K562 (cell line): Measurements from ENCODE around the gene USHBP1. TPM values are rescaled to one million over a fixed set of nuclear protein-coding genes. Genes with fewer than 3 reads are reported as not detected.
A peak's percentile ranks its signal among the peaks of the same experiment; 100 is the strongest.

Experiments
- ARID1B ChIP-seq: fragments of 450-650 bp; IDR thresholded peaks from 2 replicates; pipeline ENCODE4 v1.6.1; 2016; ENCODE audit warnings: antibody characterized with exemption, mild to moderate bottlenecking, inconsistent platforms
- ATF1 ChIP-seq, 2 experiments: fragments of 450-650 bp in 1 of 2; IDR thresholded peaks; 2 replicates each; pipeline ENCODE4 v1.6.1; 2016; ENCODE audit warnings: missing compliant biosample characterization in 1 of 2, missing genetic modification characterization in 1 of 2
- BRD9 ChIP-seq: fragments of 450-650 bp; IDR thresholded peaks from 2 replicates; pipeline ENCODE4 v1.6.1; 2018; ENCODE audit warnings: low read depth; ENCODE audit not compliant: partially characterized antibody
- CCNT2 ChIP-seq: IDR thresholded peaks from 2 replicates; pipeline ENCODE4 v1.6.1; 2011; ENCODE audit warnings: borderline replicate concordance, low read depth, mild to moderate bottlenecking, moderate library complexity, mixed read lengths, low read length; ENCODE audit not compliant: insufficient read length; ENCODE audit errors: extremely low read depth
- CREBBP ChIP-seq: IDR thresholded peaks from one replicate; pipeline ENCODE4 v1.6.1; 2012; ENCODE audit warnings: low read depth, mild to moderate bottlenecking, control low read depth, inconsistent platforms, low read length
- HDAC3 ChIP-seq: fragments of 450-650 bp; IDR thresholded peaks from 2 replicates; pipeline ENCODE4 v1.6.1; 2018; ENCODE audit warnings: borderline replicate concordance, mild to moderate bottlenecking, moderate library complexity; ENCODE audit not compliant: partially characterized antibody
- PCBP1 ChIP-seq: fragments of 200-400 bp; formaldehyde crosslinking; IDR thresholded peaks from 2 replicates; pipeline ENCODE4 v1.6.1; 2018; ENCODE audit warnings: mild to moderate bottlenecking, low read depth, low read length; ENCODE audit not compliant: poor library complexity, severe bottlenecking
- PHTF2 ChIP-seq: fragments of 250-450 bp; sonication (Bioruptor Pico); IDR thresholded peaks from 2 replicates; pipeline ENCODE4 v1.5.0; 2021; ENCODE audit warnings: mild to moderate bottlenecking
- SIN3A ChIP-seq, 2 experiments: fragments of 150-350 bp in 1 of 2; IDR thresholded peaks; 2 replicates each; pipeline ENCODE4 v1.6.1; 2011 to 2016; ENCODE audit warnings: borderline replicate concordance in 2 of 2, low read depth in 2 of 2, low read length in 2 of 2, mild to moderate bottlenecking in 2 of 2, moderate library complexity in 2 of 2; ENCODE audit not compliant: control insufficient read depth in 1 of 2
- SNRNP70 ChIP-seq: fragments of 200-400 bp; formaldehyde crosslinking; optimal IDR thresholded peaks from 2 replicates; pipeline ENCODE3; 2017; ENCODE audit warnings: low read depth, low read length
- ZBED1 ChIP-seq: IDR thresholded peaks from 2 replicates; pipeline ENCODE4 v1.6.1; 2014
- ZC3H11A ChIP-seq: IDR thresholded peaks from 2 replicates; pipeline ENCODE4 v1.6.1; 2012; ENCODE audit warnings: low read depth, low read length, improper control_type of control experiment
- ZNF12 ChIP-seq: sonication (generic); formaldehyde crosslinking; IDR thresholded peaks from 2 replicates; pipeline ENCODE4 v1.4.0; 2020; ENCODE audit warnings: mild to moderate bottlenecking, missing genetic modification reagents
- ZNF197 ChIP-seq: fragments of 200-800 bp; sonication (Bioruptor generic); IDR thresholded peaks from 2 replicates; pipeline ENCODE4 v1.6.1; 2016; ENCODE audit warnings: low read depth, missing genetic modification characterization, missing compliant biosample characterization
- ZNF41 ChIP-seq: fragments of 250-450 bp; sonication (Bioruptor Pico); conservative IDR thresholded peaks from 2 replicates; pipeline ENCODE4 v1.4.0; 2020; ENCODE audit warnings: mild to moderate bottlenecking
- polyA plus RNA-seq, 8 experiments: library from polyadenylated mRNA; depleted of rRNA in 4 of 8; stranded (reverse) in 5 of 8; unstranded in 3 of 8; fragments of >200 nt; fragmentation: Nextera tagmentation in 2 of 8; fragmentation: Illumina TruSeq in 1 of 8; extraction: Ambion mirVana in 2 of 8; extraction: Trizol in 1 of 8; gene quantifications; 2 replicates each; pipeline versions ENCODE4 v1.2.1 to v1.2.3, GENCODE V29; 2011 to 2014; ENCODE audit warnings: inconsistent platforms in 1 of 8, missing spikeins in 1 of 8
- total RNA-seq, 7 experiments: library from RNA; depleted of rRNA in 6 of 7; stranded (reverse); fragments of >200 nt in 6 of 7; fragmentation: Illumina TruSeq in 2 of 7; extraction: Trizol in 2 of 7; gene quantifications; 2 replicates each; pipeline versions ENCODE4 v1.2.1 to v1.2.3, GENCODE V29; 2011 to 2021; ENCODE audit warnings: low replicate concordance in 1 of 7
- TF ChIP-seq, protein P1 (sequence below): sonication (generic); formaldehyde crosslinking; IDR thresholded peaks from 2 replicates; pipeline ENCODE4 v1.8.0; 2023; ENCODE audit warnings: missing genetic modification reagents, mild to moderate bottlenecking, borderline replicate concordance
- TF ChIP-seq, protein P2 (sequence below), 2 experiments: fragments of 150-350 bp in 1 of 2; IDR thresholded peaks; 2 replicates each; pipeline ENCODE4 v1.6.1; 2012 to 2016; ENCODE audit warnings: low read depth in 2 of 2, low read length in 2 of 2, mild to moderate bottlenecking in 1 of 2, moderate library complexity in 1 of 2

USHBP1 gene
- total and polyA plus RNA-seq, 9 of the 15 experiments (the other 6 are each of a cell fraction or from before 2014, with no cell fraction given), result 0.03 to 0.10 (median 0.05) TPM; not detected in 5

DNA sequence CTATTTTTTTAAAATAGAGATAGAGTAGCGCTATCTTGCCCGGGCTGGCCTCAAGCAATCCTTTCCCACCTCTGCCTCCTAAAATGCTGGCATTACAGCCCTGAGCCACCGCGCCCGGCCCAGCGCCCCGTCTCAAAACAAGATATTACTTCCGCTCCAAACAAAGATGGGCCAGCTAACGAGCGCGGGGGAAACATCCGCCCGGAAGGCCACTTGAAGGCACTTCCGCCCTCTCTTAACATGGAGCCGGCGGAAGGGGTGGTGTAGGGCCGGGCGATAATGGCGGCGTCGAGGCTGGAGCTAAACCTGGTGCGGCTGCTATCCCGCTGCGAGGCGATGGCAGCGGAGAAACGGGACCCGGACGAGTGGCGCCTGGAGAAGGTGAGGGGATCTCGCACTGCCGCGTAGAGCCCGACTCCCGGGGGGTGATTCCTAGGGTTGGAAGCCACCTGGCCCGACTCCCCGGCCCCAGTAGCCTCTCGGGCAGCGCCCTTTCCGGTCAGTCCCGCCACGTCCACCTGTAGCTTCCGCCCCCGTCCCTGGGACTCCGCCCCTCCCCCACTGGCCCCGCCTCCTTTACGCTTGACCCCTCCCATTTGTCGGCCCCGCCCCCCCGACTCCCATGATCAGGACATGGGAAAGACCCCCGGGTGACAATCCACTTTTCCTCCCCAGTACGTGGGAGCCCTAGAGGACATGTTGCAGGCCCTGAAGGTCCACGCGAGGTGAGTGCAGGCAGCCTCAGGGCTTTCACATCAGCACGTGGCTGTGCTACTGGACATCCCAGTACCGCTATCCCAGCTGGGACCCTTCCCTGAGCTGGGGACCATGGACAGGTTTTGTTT lies 49.2 kb downstream of the USHBP1 start, which contains the start of gene USE1 (continued):
- TF ChIP-seq, protein P1, sequence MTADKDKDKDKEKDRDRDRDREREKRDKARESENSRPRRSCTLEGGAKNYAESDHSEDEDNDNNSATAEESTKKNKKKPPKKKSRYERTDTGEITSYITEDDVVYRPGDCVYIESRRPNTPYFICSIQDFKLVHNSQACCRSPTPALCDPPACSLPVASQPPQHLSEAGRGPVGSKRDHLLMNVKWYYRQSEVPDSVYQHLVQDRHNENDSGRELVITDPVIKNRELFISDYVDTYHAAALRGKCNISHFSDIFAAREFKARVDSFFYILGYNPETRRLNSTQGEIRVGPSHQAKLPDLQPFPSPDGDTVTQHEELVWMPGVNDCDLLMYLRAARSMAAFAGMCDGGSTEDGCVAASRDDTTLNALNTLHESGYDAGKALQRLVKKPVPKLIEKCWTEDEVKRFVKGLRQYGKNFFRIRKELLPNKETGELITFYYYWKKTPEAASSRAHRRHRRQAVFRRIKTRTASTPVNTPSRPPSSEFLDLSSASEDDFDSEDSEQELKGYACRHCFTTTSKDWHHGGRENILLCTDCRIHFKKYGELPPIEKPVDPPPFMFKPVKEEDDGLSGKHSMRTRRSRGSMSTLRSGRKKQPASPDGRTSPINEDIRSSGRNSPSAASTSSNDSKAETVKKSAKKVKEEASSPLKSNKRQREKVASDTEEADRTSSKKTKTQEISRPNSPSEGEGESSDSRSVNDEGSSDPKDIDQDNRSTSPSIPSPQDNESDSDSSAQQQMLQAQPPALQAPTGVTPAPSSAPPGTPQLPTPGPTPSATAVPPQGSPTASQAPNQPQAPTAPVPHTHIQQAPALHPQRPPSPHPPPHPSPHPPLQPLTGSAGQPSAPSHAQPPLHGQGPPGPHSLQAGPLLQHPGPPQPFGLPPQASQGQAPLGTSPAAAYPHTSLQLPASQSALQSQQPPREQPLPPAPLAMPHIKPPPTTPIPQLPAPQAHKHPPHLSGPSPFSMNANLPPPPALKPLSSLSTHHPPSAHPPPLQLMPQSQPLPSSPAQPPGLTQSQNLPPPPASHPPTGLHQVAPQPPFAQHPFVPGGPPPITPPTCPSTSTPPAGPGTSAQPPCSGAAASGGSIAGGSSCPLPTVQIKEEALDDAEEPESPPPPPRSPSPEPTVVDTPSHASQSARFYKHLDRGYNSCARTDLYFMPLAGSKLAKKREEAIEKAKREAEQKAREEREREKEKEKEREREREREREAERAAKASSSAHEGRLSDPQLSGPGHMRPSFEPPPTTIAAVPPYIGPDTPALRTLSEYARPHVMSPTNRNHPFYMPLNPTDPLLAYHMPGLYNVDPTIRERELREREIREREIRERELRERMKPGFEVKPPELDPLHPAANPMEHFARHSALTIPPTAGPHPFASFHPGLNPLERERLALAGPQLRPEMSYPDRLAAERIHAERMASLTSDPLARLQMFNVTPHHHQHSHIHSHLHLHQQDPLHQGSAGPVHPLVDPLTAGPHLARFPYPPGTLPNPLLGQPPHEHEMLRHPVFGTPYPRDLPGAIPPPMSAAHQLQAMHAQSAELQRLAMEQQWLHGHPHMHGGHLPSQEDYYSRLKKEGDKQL (CRISPR knock-in tag), result no peak
- TF ChIP-seq ZNF12 (CRISPR knock-in tag) (0 out of 2 replicates have a peak, but pooled peaks have one; percentile 28), PCBP1 (peak; percentile 78), CREBBP (no peak), HDAC3 (no peak), ZNF197 (CRISPR knock-in tag) (peak; percentile 85; the same call in 1 of the 2 replicates), CCNT2 (peak; percentile 71), ZNF41 (CRISPR knock-in tag) (no peak), ZBED1 (0 out of 2 replicates have a peak, but pooled peaks have one; percentile 61), ZC3H11A (no peak), SIN3A (IDR thresholded peaks at IDR 0.05; ENCODE audit: borderline replicate concordance in 2 of 2, control insufficient read depth in 1 of 2, low read depth in 2 of 2, low read length in 2 of 2) (peak; percentile 60 to 91; a peak in 3 of 4 replicates), SNRNP70 (no peak), ARID1B (0 out of 2 replicates have a peak, but pooled peaks have one; percentile 50), PHTF2 (CRISPR knock-in tag) (no peak), BRD9 (peak; percentile 64), ATF1 (CRISPR knock-in tag; IDR thresholded peaks at IDR 0.05) (no peak), ATF1 (tag; IDR thresholded peaks at IDR 0.05) (peak; percentile 84)
- TF ChIP-seq, protein P2, sequence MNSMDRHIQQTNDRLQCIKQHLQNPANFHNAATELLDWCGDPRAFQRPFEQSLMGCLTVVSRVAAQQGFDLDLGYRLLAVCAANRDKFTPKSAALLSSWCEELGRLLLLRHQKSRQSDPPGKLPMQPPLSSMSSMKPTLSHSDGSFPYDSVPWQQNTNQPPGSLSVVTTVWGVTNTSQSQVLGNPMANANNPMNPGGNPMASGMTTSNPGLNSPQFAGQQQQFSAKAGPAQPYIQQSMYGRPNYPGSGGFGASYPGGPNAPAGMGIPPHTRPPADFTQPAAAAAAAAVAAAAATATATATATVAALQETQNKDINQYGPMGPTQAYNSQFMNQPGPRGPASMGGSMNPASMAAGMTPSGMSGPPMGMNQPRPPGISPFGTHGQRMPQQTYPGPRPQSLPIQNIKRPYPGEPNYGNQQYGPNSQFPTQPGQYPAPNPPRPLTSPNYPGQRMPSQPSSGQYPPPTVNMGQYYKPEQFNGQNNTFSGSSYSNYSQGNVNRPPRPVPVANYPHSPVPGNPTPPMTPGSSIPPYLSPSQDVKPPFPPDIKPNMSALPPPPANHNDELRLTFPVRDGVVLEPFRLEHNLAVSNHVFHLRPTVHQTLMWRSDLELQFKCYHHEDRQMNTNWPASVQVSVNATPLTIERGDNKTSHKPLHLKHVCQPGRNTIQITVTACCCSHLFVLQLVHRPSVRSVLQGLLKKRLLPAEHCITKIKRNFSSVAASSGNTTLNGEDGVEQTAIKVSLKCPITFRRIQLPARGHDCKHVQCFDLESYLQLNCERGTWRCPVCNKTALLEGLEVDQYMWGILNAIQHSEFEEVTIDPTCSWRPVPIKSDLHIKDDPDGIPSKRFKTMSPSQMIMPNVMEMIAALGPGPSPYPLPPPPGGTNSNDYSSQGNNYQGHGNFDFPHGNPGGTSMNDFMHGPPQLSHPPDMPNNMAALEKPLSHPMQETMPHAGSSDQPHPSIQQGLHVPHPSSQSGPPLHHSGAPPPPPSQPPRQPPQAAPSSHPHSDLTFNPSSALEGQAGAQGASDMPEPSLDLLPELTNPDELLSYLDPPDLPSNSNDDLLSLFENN (IDR thresholded peaks at IDR 0.05; ENCODE audit: low read depth in 2 of 2, low read length in 2 of 2), result 0 out of 4 replicates have a peak, but pooled peaks of 1 of the 2 experiments have one; percentile 44
